Panc1 (cell line): ENCODE data around the gene RUNX1. TPM values are rescaled to one million over a fixed set of nuclear protein-coding genes. Genes with fewer than 3 reads are reported as not detected.

ENCODE experiments used
- ATAC-seq: fragments of 200-7000 bp; cut with Tn5 transposase; 2 replicates; pipeline ENCODE4 v1.9.1; 2020; ENCODE audit warnings: mild to moderate bottlenecking, moderate library complexity
- BruUV-seq: library from RNA; stranded (reverse); fragments of 400-500 nt; replicated peaks from 2 replicates; lab custom pipeline; 2021; lab: Mats Ljungman, UMichigan
- CTCF ChIA-PET: fragments of 300-600 bp; sonication (Branson Sonifier 250); formaldehyde crosslinking; loops from one replicate; lab custom pipeline; 2022; ENCODE audit warnings: antibody characterized with exemption; lab: Charles Lee
- POLR2A ChIA-PET: fragments of 300-600 bp; sonication (Branson Sonifier 250); formaldehyde crosslinking; loops from one replicate; lab custom pipeline; 2022; ENCODE audit warnings: antibody characterized with exemption; lab: Charles Lee
- DNase-seq: peaks from one replicate; pipeline ENCODE4 v3.0.0-alpha.2; 2010; ENCODE audit warnings: low read depth, low spot score
- H3K27ac ChIP-seq: 2 replicates; pipeline ENCODE4 v1.5.1; 2011; ENCODE audit warnings: mild to moderate bottlenecking, low read length, inconsistent platforms
- H3K27me3 ChIP-seq: fragments of 200-500 bp; sonication (Bioruptor generic); 2 replicates; pipeline ENCODE4 v1.6.0; 2014; ENCODE audit warnings: low read length, inconsistent platforms; ENCODE audit not compliant: control insufficient read depth, insufficient read depth
- H3K36me3 ChIP-seq: fragments of 200-500 bp; sonication (Bioruptor generic); 2 replicates; pipeline ENCODE4 v1.5.1; 2014; ENCODE audit warnings: inconsistent platforms, mild to moderate bottlenecking, low read length, moderate library complexity; ENCODE audit not compliant: control insufficient read depth, insufficient read depth
- H3K4me1 ChIP-seq: 2 replicates; pipeline ENCODE4 v1.5.1; 2011; ENCODE audit warnings: inconsistent platforms, mild to moderate bottlenecking, low read length, moderate library complexity; ENCODE audit not compliant: control insufficient read depth, insufficient read depth
- H3K4me3 ChIP-seq, 2 experiments: 2 replicates each; pipeline ENCODE4 v1.5.1; 2011 to 2012; ENCODE audit warnings: low read depth in 2 of 2, low read length in 2 of 2, mild to moderate bottlenecking in 2 of 2, inconsistent platforms in 1 of 2, moderate library complexity in 1 of 2
- H3K9me3 ChIP-seq: fragments of 200-500 bp; sonication (Bioruptor generic); 2 replicates; pipeline ENCODE4 v1.5.1; 2014; ENCODE audit warnings: low read depth, mild to moderate bottlenecking, inconsistent platforms, low read length, moderate library complexity; ENCODE audit not compliant: control insufficient read depth, insufficient read depth
- CTCF ChIP-seq: fragments of 450-650 bp; IDR thresholded peaks from 2 replicates; pipeline ENCODE4 v1.5.1; 2017; ENCODE audit warnings: mild to moderate bottlenecking
- POLR2AphosphoS5 ChIP-seq: IDR thresholded peaks from 2 replicates; pipeline ENCODE4 v1.6.1; 2012; ENCODE audit warnings: mild to moderate bottlenecking, low read depth, low read length, moderate library complexity
- REST ChIP-seq, 2 experiments: IDR thresholded peaks; 2 replicates each; pipeline ENCODE4 v1.6.1; 2011 to 2012; ENCODE audit warnings: low read depth in 2 of 2, control low read depth in 1 of 2, low read length in 1 of 2, mild to moderate bottlenecking in 1 of 2, moderate library complexity in 1 of 2; ENCODE audit not compliant: insufficient read depth in 1 of 2
- TCF7L2 ChIP-seq: IDR thresholded peaks from 2 replicates; pipeline ENCODE4 v1.6.1; 2011; ENCODE audit warnings: mild to moderate bottlenecking, low read depth, low read length, inconsistent platforms
- in situ Hi-C: cut with HindIII; loops from 2 replicates; pipeline ENCODE4 v1.10.0; 2016; ENCODE audit warnings: low sequenced_read_pairs, low pct_unique_long_range_greater_than_20kb
- intact Hi-C: fragments of 100-400 bp; cut with micrococcal nuclease; formaldehyde crosslinking; loops from one replicate; pipeline ENCODE4 v1.10.0; 2022; ENCODE audit not compliant: unreplicated experiment
- total RNA-seq: library from RNA; stranded (reverse); gene quantifications from one replicate; pipeline ENCODE4 v1.2.1, GENCODE V29; 2021; ENCODE audit not compliant: unreplicated experiment

The RUNX1 gene
- total RNA-seq, 1 experiment from 2014 or later: 22.4 TPM

GRCh38 chr21:34984356-34985058 is 64.6 kb downstream of the RUNX1 start:
- ChIA-PET POLR2A (no interaction called here), CTCF (no interaction called here)
- BruUV-seq: no TSS peak
- Histone ChIP-seq H3K36me3 (no peaks in the 10 kb centered on the region), H3K4me3 (no peak overlapping the region), H3K27me3 (no peaks in the 10 kb centered on the region), H3K27ac (no peak overlapping the region), H3K4me1 (no peaks in the 10 kb centered on the region), H3K9me3 (no peaks in the 10 kb centered on the region)
- TF ChIP-seq POLR2AphosphoS5 (no peak), CTCF (no peak), TCF7L2 (no peak)
- in situ Hi-C loops: no loop called here
- DNase-seq (no peak), ATAC-seq (no peak)
- intact Hi-C loops: no loop called here

GRCh38 chr21:34983680-34984086 is 65.4 kb downstream of the RUNX1 start:
- intact Hi-C loops: no loop called here
- Histone ChIP-seq H3K27me3 (no peaks in the 10 kb centered on the region), H3K4me1 (no peaks in the 10 kb centered on the region), H3K4me3 (no peak overlapping the region), H3K9me3 (no peaks in the 10 kb centered on the region), H3K27ac (no peak overlapping the region), H3K36me3 (no peaks in the 10 kb centered on the region)
- no TSS peak for BruUV-seq
- POLR2A ChIA-PET: no interaction called here
- TF ChIP-seq CTCF: no peak
- TF ChIP-seq TCF7L2: no peak
- TF ChIP-seq REST (IDR thresholded peaks at IDR 0.05; ENCODE audit: insufficient read depth in 1 of 2, low read depth in 2 of 2, low read length in 1 of 2): no peak
- in situ Hi-C loops: no loop called here
- DNase-seq (no peak), ATAC-seq (peak; percentile 26; the same call in 1 of the 2 replicates)
- CTCF ChIA-PET: no interaction called here
